Gastrocnemius medialis (tissue), 4 donors: Measurements from ENCODE around the gene RNMT. TPM values are rescaled to one million over a fixed set of nuclear protein-coding genes. Genes with fewer than 3 reads are reported as not detected.
A peak's percentile ranks its signal among the peaks of the same experiment; 100 is the strongest.

Experiments
- ATAC-seq, 2 donors: fragments of 150-250 bp; one replicate each; pipeline ENCODE4 v1.9.1; 2016
- DNase-seq, 2 donors: peaks; one replicate each; pipeline ENCODE4 v3.0.0-alpha.2; 2019
- H3K27ac ChIP-seq, 4 donors: fragments of 200-600 bp; sonication (generic); 1 replicate in 1 of 4; 2 replicates in 3 of 4; pipeline ENCODE4 v1.5.1; 2016 to 2018; ENCODE audit warnings: mild to moderate bottlenecking in 2 of 4, moderate library complexity in 1 of 4
- H3K27me3 ChIP-seq, 3 donors: fragments of 200-600 bp; sonication (generic) in 2 of 3; 1 replicate in 1 of 3; 2 replicates in 2 of 3; pipeline versions ENCODE4 v1.5.1 to v1.6.0; 2016 to 2019; ENCODE audit warnings: mild to moderate bottlenecking in 1 of 3, moderate library complexity in 1 of 3
- H3K36me3 ChIP-seq, 2 donors: fragments of 200-600 bp; sonication (generic) in 1 of 2; one replicate each; pipeline ENCODE4 v1.5.1; 2017 to 2018
- H3K4me1 ChIP-seq, 2 donors: fragments of 200-600 bp; sonication (generic) in 1 of 2; one replicate each; pipeline ENCODE4 v1.5.1; 2016 to 2017; ENCODE audit warnings: mild to moderate bottlenecking in 2 of 2
- H3K4me3 ChIP-seq, 4 donors: fragments of 200-600 bp; sonication (generic) in 3 of 4; 1 replicate in 1 of 4; 2 replicates in 3 of 4; pipeline ENCODE4 v1.5.1; 2016 to 2019; ENCODE audit warnings: mild to moderate bottlenecking in 2 of 4
- H3K9me3 ChIP-seq, 3 donors: fragments of 200-600 bp; sonication (generic) in 2 of 3; 1 replicate in 1 of 3; 2 replicates in 2 of 3; pipeline ENCODE4 v1.5.1; 2016 to 2019
- POLR2A ChIP-seq, 2 donors: fragments of 450-650 bp; IDR thresholded peaks; one replicate each; pipeline ENCODE4 v1.6.1; 2017; ENCODE audit warnings: antibody characterized with exemption in 2 of 2, mild to moderate bottlenecking in 2 of 2, moderate library complexity in 2 of 2
- in situ Hi-C, 4 donors: fragments of 200-750 bp; cut with MboI; loops; one replicate each; pipeline versions ENCODE4 v1.15.0 to v1.8.0; 2017; ENCODE audit warnings: low sequenced_read_pairs in 4 of 4
- intact Hi-C: fragments of 100-400 bp; cut with DNase I; formaldehyde crosslinking; loops from one replicate; pipeline ENCODE4 v1.15.1; 2023; ENCODE audit warnings: low total_unique reads
- total RNA-seq, 4 donors: library from RNA; depleted of rRNA; stranded (reverse); fragments of >200 nt; gene quantifications; one replicate each; pipeline versions ENCODE4 v1.1.0 to v1.2.3, GENCODE V29; 2016
- TF ChIP-seq, protein P1 (sequence below), 5 experiments: fragments of 450-650 bp in 3 of 5; fragments of 200-600 bp in 2 of 5; sonication (generic) in 2 of 5; IDR thresholded peaks in 4 of 5; conservative IDR thresholded peaks in 1 of 5; 1 replicate in 4 of 5; 2 replicates in 1 of 5; pipeline ENCODE4 v1.5.1; 2016 to 2019; ENCODE audit warnings: antibody characterized with exemption in 5 of 5, mild to moderate bottlenecking in 3 of 5, moderate library complexity in 3 of 5

RNMT gene
- total RNA-seq, 4 donors from 2014 or later = 12.9 to 24.1 (median 18.6) TPM

DNA sequence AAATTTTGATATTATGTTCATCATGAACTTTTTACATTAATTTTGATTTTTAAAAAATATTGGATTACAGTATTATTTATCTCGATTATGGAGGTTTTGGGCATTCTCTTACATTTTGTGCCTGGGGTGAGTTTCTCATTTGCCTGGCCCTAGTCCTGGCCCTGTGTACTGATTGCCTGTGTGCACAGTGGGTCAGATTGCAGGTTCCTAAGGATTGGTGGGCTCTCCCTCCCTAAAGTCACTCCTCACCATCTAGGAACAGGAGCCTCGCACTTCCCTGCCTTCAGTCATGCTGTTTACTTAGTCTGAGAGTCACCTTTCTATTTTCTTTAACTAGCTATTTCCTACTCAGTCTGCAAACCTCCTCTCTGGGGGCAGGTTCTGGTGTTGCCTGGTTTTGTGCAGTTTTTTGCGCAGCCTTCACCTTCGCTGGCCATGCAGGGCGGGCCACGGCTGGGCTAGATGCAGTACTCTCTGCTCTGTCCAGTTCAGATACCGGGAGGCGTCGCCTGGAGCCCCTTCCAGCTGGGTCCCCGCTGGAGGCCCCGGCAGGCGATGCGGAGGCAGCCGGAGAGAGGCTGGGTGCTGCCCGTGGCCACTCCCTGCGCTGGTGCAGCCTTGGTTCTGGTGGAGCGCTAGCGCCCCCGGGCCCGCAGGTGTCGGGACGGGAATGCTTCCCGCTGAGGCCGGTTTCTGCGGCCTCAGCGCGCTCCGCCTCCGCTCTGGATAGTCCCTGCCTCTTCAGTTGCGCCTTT, 74.2 kb downstream of the RNMT start:
- Histone ChIP-seq H3K27ac (no peak overlapping the region), H3K27me3 (peaks cover 0 to 3% (median 0%) of the 10 kb centered on the region in 3 donors), H3K36me3 (no peaks in the 10 kb centered on the region), H3K4me1 (no peaks in the 10 kb centered on the region), H3K9me3 (no peaks in the 10 kb centered on the region), H3K4me3 (peak overlapping the region in 3 of 4 donors; percentile 3 to 43 (median 27))
- in situ Hi-C loops (loop anchor here in 3 of 4 donors (25.0 kb wide), 3 partner anchors 262 to 587 kb away; no protein-coding TSS in a partner anchor), intact Hi-C loops (loop anchor here (10.0 kb wide), 1 partner anchor 246 kb away; no protein-coding TSS in a partner anchor)
- ATAC-seq = peak in 1 of 2 donors; percentile 39
- TF ChIP-seq POLR2A (IDR thresholded peaks at IDR 0.05) = no peak
- TF ChIP-seq, protein P1, sequence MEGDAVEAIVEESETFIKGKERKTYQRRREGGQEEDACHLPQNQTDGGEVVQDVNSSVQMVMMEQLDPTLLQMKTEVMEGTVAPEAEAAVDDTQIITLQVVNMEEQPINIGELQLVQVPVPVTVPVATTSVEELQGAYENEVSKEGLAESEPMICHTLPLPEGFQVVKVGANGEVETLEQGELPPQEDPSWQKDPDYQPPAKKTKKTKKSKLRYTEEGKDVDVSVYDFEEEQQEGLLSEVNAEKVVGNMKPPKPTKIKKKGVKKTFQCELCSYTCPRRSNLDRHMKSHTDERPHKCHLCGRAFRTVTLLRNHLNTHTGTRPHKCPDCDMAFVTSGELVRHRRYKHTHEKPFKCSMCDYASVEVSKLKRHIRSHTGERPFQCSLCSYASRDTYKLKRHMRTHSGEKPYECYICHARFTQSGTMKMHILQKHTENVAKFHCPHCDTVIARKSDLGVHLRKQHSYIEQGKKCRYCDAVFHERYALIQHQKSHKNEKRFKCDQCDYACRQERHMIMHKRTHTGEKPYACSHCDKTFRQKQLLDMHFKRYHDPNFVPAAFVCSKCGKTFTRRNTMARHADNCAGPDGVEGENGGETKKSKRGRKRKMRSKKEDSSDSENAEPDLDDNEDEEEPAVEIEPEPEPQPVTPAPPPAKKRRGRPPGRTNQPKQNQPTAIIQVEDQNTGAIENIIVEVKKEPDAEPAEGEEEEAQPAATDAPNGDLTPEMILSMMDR (IDR thresholded peaks at IDR 0.05 in 4 of 5, conservative IDR thresholded peaks at IDR 0.05 in 1 of 5) = peak in 2 of 5 experiments; percentile 37 to 53
- peak in 1 of 2 donors; percentile 15 for DNase-seq

DNA sequence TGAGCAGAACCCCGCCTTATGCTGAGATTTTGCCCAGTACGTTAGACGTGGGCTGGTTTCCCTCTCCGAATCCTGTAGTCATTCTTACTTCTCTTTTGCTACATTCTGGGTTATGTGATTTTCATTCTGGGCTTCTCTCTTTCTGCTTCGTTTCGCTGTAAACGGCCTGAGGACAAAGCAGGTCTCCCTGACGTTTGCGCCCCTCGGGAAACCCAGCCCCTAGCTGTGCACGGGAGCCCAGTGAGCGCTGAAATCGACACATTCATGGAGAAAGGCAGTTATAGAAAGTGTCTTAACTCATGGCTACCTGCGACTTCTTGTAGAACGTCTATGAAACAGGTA, 74.8 kb downstream of the RNMT start:
- ATAC-seq = no peak
- intact Hi-C loops = loop anchor here (10.0 kb wide), 1 partner anchor 246 kb away; no protein-coding TSS in a partner anchor

DNA sequence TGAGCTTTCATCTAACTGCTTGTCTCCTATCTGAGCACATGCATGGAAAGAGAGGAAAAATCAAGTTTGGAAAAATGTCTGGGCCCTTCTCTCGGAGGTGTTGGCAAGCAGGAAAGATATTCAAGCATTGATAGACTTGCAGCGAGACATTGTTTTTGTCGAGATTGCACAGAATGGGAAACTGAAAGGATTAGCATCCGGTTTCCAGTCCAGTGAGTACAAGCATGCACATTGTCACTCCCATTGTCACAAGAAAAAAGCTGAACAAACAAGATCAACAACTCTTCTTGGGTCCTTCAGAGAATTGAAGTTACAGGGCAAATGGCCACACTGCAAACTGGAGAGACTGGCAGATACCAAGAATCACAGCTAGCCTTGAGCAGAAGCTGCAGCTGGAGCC, 77.8 kb downstream of the RNMT start:
- DNase-seq = no peak
- H3K4me3 ChIP-seq = no peak overlapping the region
- in situ Hi-C loops = loop anchor here in 3 of 4 donors (25.0 kb wide), 3 partner anchors 258 to 583 kb away; no protein-coding TSS in a partner anchor
- H3K27ac ChIP-seq = no peak overlapping the region
- no peaks in the 10 kb centered on the region for H3K9me3 ChIP-seq
- intact Hi-C loops = loop anchor here (10.0 kb wide), 1 partner anchor 250 kb away; no protein-coding TSS in a partner anchor
- peaks cover 0 to 3% (median 0%) of the 10 kb centered on the region in 3 donors for H3K27me3 ChIP-seq
- no peaks in the 10 kb centered on the region for H3K36me3 ChIP-seq
- TF ChIP-seq POLR2A (IDR thresholded peaks at IDR 0.05) = no peak
- TF ChIP-seq, protein P1 (IDR thresholded peaks at IDR 0.05 in 4 of 5, conservative IDR thresholded peaks at IDR 0.05 in 1 of 5) = no peak
- H3K4me1 ChIP-seq = no peaks in the 10 kb centered on the region
- ATAC-seq = no peak

More for the DNA sequence above, 74.8 kb downstream of the RNMT start:
- TF ChIP-seq POLR2A (IDR thresholded peaks at IDR 0.05) = no peak
- TF ChIP-seq, protein P1 (IDR thresholded peaks at IDR 0.05 in 4 of 5, conservative IDR thresholded peaks at IDR 0.05 in 1 of 5) = no peak
- Histone ChIP-seq H3K4me3 (peak overlapping the region in 3 of 4 donors; percentile 3 to 43 (median 27)), H3K27ac (no peak overlapping the region), H3K36me3 (no peaks in the 10 kb centered on the region), H3K27me3 (peaks cover 0 to 3% (median 0%) of the 10 kb centered on the region in 3 donors), H3K4me1 (no peaks in the 10 kb centered on the region), H3K9me3 (no peaks in the 10 kb centered on the region)
- no peak for DNase-seq
- in situ Hi-C loops = loop anchor here in 3 of 4 donors (25.0 kb wide), 3 partner anchors 261 to 586 kb away; no protein-coding TSS in a partner anchor

DNA sequence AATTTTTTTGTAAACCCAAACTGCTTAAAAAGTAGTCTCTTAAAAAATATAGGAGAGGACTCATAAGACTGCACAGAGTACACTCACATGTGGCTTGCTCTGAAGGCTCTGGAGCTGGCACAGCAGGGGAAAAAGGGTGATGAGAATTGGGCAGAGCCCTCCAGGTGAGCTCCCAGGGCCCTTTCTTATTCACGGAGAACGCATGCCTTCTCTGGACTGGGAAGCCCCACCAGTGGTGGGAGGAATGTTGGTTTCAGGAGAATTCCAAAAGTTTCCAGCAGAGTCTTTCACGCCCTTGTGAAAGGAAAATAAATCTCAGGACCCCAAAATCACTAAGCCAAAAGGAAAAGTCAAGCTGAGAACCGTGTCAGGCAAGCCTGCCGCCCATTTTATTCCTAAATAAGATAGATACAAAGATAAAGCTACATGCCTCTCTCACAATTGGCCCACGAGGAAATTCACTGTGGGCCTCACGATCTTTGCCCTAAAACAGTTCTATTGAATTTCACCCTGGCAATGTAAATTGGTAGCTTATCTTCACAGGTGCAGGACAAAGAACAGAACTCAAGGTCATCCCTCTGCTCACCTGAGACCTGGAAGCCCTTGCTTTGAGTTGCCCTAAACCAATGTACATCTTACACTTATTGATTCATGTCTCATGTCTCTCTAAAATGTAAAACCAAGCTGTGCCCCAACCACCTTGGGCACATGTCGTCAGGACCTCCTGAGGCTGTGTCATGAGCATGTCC, 82.0 kb downstream of the RNMT start:
- no peak overlapping the region for H3K27ac ChIP-seq
- TF ChIP-seq, protein P1 (IDR thresholded peaks at IDR 0.05 in 4 of 5, conservative IDR thresholded peaks at IDR 0.05 in 1 of 5) = no peak
- TF ChIP-seq POLR2A (IDR thresholded peaks at IDR 0.05) = no peak
- no peaks in the 10 kb centered on the region for H3K36me3 ChIP-seq
- H3K27me3 ChIP-seq = no peaks in the 10 kb centered on the region
- no peak for DNase-seq
- no peaks in the 10 kb centered on the region for H3K4me1 ChIP-seq
- intact Hi-C loops (loop anchor here (10.0 kb wide), 1 partner anchor 254 kb away; no protein-coding TSS in a partner anchor), in situ Hi-C loops (loop anchor here in 3 of 4 donors (25.0 kb wide), 3 partner anchors 254 to 579 kb away; no protein-coding TSS in a partner anchor)
- H3K4me3 ChIP-seq = no peak overlapping the region
- no peak for ATAC-seq
- H3K9me3 ChIP-seq = no peaks in the 10 kb centered on the region
